NCI-H2196 (cell line): ENCODE results near the gene MIA3.

ENCODE experiments used
- DNase-seq: peaks from one replicate; lab custom pipeline; 2025; ENCODE audit not compliant: unreplicated experiment; lab: John Stamatoyannopoulos, UW

Gene MIA3

DNA sequence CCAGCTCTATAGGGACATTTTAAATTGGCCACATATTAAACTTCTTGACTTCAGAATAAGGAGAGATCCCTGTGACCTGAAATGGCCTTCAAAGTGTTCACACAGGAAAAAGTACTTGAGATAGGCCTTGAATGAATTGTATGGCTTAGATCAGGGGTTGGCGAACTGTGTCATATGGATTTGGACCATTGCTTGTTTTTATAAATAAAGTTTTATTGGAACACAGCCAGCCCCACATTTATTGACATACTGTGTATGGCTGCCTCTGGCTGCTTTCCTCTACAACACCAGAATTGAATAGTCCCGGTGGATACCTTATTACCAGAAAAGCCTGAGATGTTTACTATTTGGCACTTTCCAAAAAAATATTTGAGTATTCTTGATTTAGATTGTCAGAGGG is 98.5 kb downstream of the MIA3 start:
- no peak for DNase-seq
